Parathyroid adenoma (tissue), 2 donors: ENCODE measurements around the gene EPDR1.

ENCODE experiments used
- H2AFZ ChIP-seq: fragments of 300-600 bp; sonication (generic); one replicate; pipeline ENCODE4 v1.7.0; 2017; ENCODE audit warnings: antibody characterized with exemption, mild to moderate bottlenecking
- H3K27ac ChIP-seq: fragments of 300-600 bp; sonication (generic); one replicate; pipeline ENCODE4 v1.7.0; 2017
- H3K27me3 ChIP-seq: fragments of 300-600 bp; sonication (generic); one replicate; pipeline ENCODE4 v1.7.0; 2017; ENCODE audit warnings: low read length; ENCODE audit not compliant: control insufficient read depth, insufficient read depth
- H3K36me3 ChIP-seq: fragments of 300-600 bp; sonication (generic); one replicate; pipeline ENCODE4 v1.7.0; 2017; ENCODE audit warnings: low read length; ENCODE audit not compliant: control insufficient read depth, insufficient read depth
- H3K4me1 ChIP-seq: fragments of 300-600 bp; sonication (generic); one replicate; pipeline ENCODE4 v1.7.0; 2017; ENCODE audit warnings: control low read depth
- H3K4me2 ChIP-seq: fragments of 300-600 bp; sonication (generic); one replicate; pipeline ENCODE4 v1.7.0; 2017; ENCODE audit warnings: low read length
- H3K4me3 ChIP-seq: fragments of 300-600 bp; sonication (generic); one replicate; pipeline ENCODE4 v1.7.0; 2017; ENCODE audit warnings: low read depth, low read length
- H3K79me2 ChIP-seq: fragments of 300-600 bp; sonication (generic); one replicate; pipeline ENCODE4 v1.7.0; 2017; ENCODE audit warnings: control low read depth
- H3K9ac ChIP-seq: fragments of 300-600 bp; sonication (generic); one replicate; pipeline ENCODE4 v1.7.0; 2017; ENCODE audit warnings: mild to moderate bottlenecking
- H3K9me3 ChIP-seq: fragments of 300-600 bp; sonication (generic); one replicate; pipeline ENCODE4 v1.7.0; 2017; ENCODE audit warnings: low read length; ENCODE audit not compliant: control insufficient read depth
- TF ChIP-seq, protein P1 (sequence below): fragments of 300-600 bp; sonication (generic); IDR thresholded peaks from one replicate; pipeline ENCODE4 v1.7.0; 2017; ENCODE audit warnings: antibody characterized with exemption, mild to moderate bottlenecking
- donor health status: primary hyperparathyroidism.

Gene EPDR1

DNA sequence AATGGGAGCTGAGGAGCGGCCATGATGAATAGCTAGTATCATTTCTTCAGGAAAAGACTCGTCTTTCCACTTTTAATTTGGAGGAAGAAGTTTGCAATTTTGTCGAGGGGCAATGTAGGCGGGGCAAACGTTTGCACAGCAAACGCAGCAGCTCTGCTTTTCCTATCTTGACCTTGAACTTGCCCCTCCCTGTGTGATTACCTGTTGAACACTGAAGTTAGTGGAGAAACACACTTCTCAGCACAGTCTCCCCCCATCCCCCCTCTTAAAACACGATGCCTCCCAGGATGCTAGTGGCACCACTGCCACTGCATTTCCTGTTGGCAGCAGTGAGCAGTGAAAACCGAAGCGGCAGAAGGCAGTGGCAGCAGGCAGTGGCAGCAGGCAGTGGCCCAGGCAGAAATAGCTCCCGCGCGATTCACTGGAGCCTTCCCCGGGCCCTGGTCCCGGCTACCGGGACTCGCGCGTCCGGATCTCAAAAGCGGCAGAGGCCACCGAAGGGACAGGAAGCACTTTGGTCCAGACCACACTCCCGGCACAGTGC, at the start of gene EPDR1:
EPDR1 (plus strand) TSS at position 336 of the 544 bp plus-strand sequence. CDS start 300 bp downstream, outside the sequence.
- Histone ChIP-seq H3K4me1 (no peaks in the 10 kb centered on the region), H3K27ac (peak within 1 kb of the TSS; percentile 69), H3K79me2 (no peaks in the 10 kb centered on the region), H3K36me3 (no peaks in the 10 kb centered on the region), H2AFZ (peak within 1 kb of the TSS; percentile 95), H3K9me3 (no peaks in the 10 kb centered on the region), H3K27me3 (no peaks in the 10 kb centered on the region), H3K4me3 (peak within 1 kb of the TSS; percentile 41), H3K4me2 (peak within 1 kb of the TSS; percentile 84), H3K9ac (peak within 1 kb of the TSS; percentile 19)
- TF ChIP-seq, protein P1, sequence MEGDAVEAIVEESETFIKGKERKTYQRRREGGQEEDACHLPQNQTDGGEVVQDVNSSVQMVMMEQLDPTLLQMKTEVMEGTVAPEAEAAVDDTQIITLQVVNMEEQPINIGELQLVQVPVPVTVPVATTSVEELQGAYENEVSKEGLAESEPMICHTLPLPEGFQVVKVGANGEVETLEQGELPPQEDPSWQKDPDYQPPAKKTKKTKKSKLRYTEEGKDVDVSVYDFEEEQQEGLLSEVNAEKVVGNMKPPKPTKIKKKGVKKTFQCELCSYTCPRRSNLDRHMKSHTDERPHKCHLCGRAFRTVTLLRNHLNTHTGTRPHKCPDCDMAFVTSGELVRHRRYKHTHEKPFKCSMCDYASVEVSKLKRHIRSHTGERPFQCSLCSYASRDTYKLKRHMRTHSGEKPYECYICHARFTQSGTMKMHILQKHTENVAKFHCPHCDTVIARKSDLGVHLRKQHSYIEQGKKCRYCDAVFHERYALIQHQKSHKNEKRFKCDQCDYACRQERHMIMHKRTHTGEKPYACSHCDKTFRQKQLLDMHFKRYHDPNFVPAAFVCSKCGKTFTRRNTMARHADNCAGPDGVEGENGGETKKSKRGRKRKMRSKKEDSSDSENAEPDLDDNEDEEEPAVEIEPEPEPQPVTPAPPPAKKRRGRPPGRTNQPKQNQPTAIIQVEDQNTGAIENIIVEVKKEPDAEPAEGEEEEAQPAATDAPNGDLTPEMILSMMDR, result peak; percentile 30

DNA sequence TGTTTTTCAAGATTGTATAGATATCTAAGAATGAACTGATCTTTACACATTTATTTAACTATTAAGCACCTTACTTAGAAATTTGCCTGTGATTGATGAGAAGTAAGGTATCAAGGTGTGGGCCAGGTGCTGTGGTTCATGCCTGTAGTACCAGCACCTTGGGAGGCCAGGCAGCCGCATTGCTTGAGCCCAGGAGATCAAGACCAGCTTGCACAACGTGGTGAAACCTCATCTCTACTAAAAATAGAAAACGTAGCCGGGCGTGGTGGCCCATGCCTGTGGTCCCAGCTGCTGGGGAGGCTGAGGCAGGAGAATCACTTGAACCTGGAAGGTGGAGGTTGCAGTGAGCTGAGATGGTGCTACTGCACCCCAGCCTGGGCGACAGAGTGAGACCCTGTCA, 38.4 kb upstream of the EPDR1 start:
- Histone ChIP-seq H3K4me3 (no peak overlapping the region), H3K4me1 (no peaks in the 10 kb centered on the region), H2AFZ (no peak overlapping the region), H3K27me3 (no peaks in the 10 kb centered on the region), H3K79me2 (no peaks in the 10 kb centered on the region), H3K36me3 (no peaks in the 10 kb centered on the region), H3K27ac (no peak overlapping the region), H3K4me2 (no peak overlapping the region), H3K9ac (no peak overlapping the region), H3K9me3 (no peaks in the 10 kb centered on the region)
- TF ChIP-seq, protein P1, result no peak

DNA sequence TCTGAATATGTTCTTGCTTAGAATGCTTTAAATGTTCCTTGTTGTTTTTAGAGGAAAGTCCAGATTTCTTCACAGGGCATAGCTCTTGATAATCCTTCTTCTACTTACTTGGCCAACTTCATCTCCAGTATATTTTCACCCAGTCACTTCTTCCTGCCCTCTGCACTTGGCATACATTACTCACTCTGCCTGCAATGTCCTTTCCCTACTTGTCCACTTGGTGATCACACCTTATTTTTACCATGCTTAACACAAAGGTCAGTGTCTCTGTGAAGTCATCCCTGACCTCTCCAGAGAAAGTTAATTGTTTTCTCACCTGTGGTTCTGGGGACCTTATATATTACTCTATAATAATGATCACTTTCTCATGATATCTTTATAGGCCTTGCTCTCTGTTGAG, 27.1 kb upstream of the EPDR1 start:
- Histone ChIP-seq H3K79me2 (no peaks in the 10 kb centered on the region), H3K4me3 (no peak overlapping the region), H3K27me3 (no peaks in the 10 kb centered on the region), H3K27ac (no peak overlapping the region), H3K9me3 (no peaks in the 10 kb centered on the region), H3K9ac (no peak overlapping the region), H3K36me3 (no peaks in the 10 kb centered on the region), H3K4me1 (no peaks in the 10 kb centered on the region), H2AFZ (no peak overlapping the region), H3K4me2 (no peak overlapping the region)
- TF ChIP-seq, protein P1, result no peak

DNA sequence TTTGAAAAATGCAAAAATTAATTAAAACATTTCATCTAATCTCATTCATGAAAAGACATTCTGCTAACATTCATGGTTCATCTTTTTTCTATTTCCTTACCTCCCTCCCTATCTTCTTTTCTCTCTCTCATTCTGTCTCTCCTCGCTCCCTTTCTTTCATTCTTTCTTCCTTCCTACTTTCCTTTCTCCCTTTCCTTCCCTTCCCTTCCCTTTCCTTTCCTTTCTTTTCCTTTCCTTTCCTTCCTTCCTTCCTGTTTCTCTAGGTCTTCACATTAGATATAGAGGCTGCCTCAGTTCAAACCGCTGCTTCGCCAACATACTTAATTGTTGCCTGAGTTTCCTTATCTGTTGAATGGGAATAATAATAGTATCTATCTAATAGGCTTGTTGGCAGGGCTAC, 25.8 kb upstream of the EPDR1 start:
- no peak overlapping the region for H3K4me3 ChIP-seq
- TF ChIP-seq, protein P1, result no peak
- no peaks in the 10 kb centered on the region for H3K9me3 ChIP-seq
- no peaks in the 10 kb centered on the region for H3K36me3 ChIP-seq
- H3K9ac ChIP-seq, result no peak overlapping the region
- H3K27ac ChIP-seq, result no peak overlapping the region
- no peaks in the 10 kb centered on the region for H3K27me3 ChIP-seq
- H2AFZ ChIP-seq, result no peak overlapping the region
- H3K4me1 ChIP-seq, result no peaks in the 10 kb centered on the region
- no peaks in the 10 kb centered on the region for H3K79me2 ChIP-seq
- no peak overlapping the region for H3K4me2 ChIP-seq

DNA sequence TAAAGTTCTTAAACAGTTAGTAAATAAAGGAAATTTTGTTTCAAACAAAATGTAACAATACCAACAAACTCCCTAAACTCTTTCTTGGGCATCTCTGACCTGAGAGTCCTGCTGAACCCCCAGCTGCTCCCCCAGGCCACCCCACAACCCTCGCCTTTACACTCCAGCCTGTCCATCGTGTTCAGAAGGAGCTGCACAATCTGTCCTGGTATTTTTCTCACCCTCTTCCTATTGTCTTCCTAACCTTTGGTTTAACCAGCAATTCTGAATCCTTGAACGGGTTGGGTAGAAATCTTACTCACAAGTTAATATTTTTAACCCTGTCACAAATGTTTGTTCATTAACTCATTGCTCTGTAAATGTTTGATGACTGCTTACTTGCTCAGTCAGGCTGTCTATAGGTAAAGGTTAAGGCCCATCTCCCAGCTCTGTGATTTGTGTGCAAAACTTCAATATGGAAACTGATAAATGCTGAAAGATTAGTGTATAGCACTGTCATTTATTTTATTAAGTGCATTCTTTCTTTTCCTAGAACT, 20.7 kb upstream of the EPDR1 start:
- Histone ChIP-seq H3K27ac (no peak overlapping the region), H3K36me3 (no peaks in the 10 kb centered on the region), H3K4me1 (peaks cover 8% of the 10 kb centered on the region), H3K4me2 (no peak overlapping the region), H3K27me3 (no peaks in the 10 kb centered on the region), H2AFZ (no peak overlapping the region), H3K4me3 (no peak overlapping the region), H3K79me2 (no peaks in the 10 kb centered on the region), H3K9ac (no peak overlapping the region), H3K9me3 (no peaks in the 10 kb centered on the region)
- TF ChIP-seq, protein P1, result no peak
